Tibial nerve (tissue), 4 donors: ENCODE results near the gene JMJD7. TPM values are rescaled to one million over a fixed set of nuclear protein-coding genes. Genes with fewer than 3 reads are reported as not detected.
A peak's percentile ranks its signal among the peaks of the same experiment; 100 is the strongest.

Source experiments
- DNase-seq, 2 donors: peaks; one replicate each; pipeline ENCODE4 v3.0.0-alpha.2; 2019; ENCODE audit warnings: low spot score in 2 of 2
- H3K27ac ChIP-seq, 4 donors: fragments of 200-600 bp; sonication (generic) in 3 of 4; one replicate each; pipeline ENCODE4 v1.5.1; 2017 to 2019; ENCODE audit warnings: mild to moderate bottlenecking in 1 of 4
- H3K27me3 ChIP-seq, 2 donors: fragments of 200-600 bp; sonication (generic) in 1 of 2; one replicate each; pipeline versions ENCODE4 v1.5.1 to v1.6.0; 2017 to 2019
- H3K36me3 ChIP-seq, 3 donors: fragments of 200-600 bp; sonication (generic); one replicate each; pipeline ENCODE4 v1.5.1; 2018 to 2019
- H3K4me1 ChIP-seq, 4 donors: fragments of 200-600 bp; sonication (generic) in 3 of 4; one replicate each; pipeline ENCODE4 v1.5.1; 2017 to 2019
- H3K4me3 ChIP-seq, 4 donors: fragments of 200-600 bp; sonication (generic) in 3 of 4; one replicate each; pipeline ENCODE4 v1.5.1; 2017 to 2019; ENCODE audit warnings: mild to moderate bottlenecking in 1 of 4, moderate library complexity in 1 of 4
- H3K9me3 ChIP-seq, 4 donors: fragments of 200-600 bp; sonication (generic) in 3 of 4; one replicate each; pipeline ENCODE4 v1.5.1; 2017 to 2019
- EP300 ChIP-seq, 2 donors: sonication (generic); formaldehyde crosslinking; IDR thresholded peaks; one replicate each; pipeline ENCODE4 v1.6.1; 2017; ENCODE audit warnings: antibody characterized with exemption in 2 of 2, mild to moderate bottlenecking in 1 of 2
- POLR2A ChIP-seq, 2 donors: fragments of 450-650 bp; IDR thresholded peaks; one replicate each; pipeline ENCODE4 v1.6.1; 2017; ENCODE audit warnings: antibody characterized with exemption in 2 of 2, mild to moderate bottlenecking in 2 of 2, moderate library complexity in 2 of 2
- WGBS, 2 donors: methylation state at CpG; one replicate each; pipeline ENCODE4 v1.1.5; 2018; 5-methylcytosine and 5-hydroxymethylcytosine counted together
- total RNA-seq, 4 donors: library from RNA; depleted of rRNA; stranded (reverse); fragments of >200 nt; gene quantifications; one replicate each; pipeline ENCODE4 v1.1.0, GENCODE V29; 2016
- TF ChIP-seq, protein P1 (sequence below), 5 experiments: fragments of 200-600 bp in 3 of 5; fragments of 450-650 bp in 2 of 5; sonication (generic) in 3 of 5; IDR thresholded peaks; one replicate each; pipeline ENCODE4 v1.5.1; 2016 to 2019; ENCODE audit warnings: antibody characterized with exemption in 5 of 5, mild to moderate bottlenecking in 3 of 5, moderate library complexity in 2 of 5

JMJD7 gene
- total RNA-seq, 4 donors from 2014 or later, result 9.0 to 16.8 (median 12.0) TPM

GRCh38 chr15:41862515-41863116, 34.7 kb downstream of the JMJD7 start:
- Histone ChIP-seq H3K27ac (no peak overlapping the region), H3K36me3 (peaks cover 0 to 5% (median 0%) of the 10 kb centered on the region in 3 donors), H3K4me1 (peaks cover 0 to 12% (median 0%) of the 10 kb centered on the region in 4 donors), H3K27me3 (no peaks in the 10 kb centered on the region), H3K4me3 (no peak overlapping the region), H3K9me3 (no peaks in the 10 kb centered on the region)
- DNase-seq, result no peak
- TF ChIP-seq, protein P1, sequence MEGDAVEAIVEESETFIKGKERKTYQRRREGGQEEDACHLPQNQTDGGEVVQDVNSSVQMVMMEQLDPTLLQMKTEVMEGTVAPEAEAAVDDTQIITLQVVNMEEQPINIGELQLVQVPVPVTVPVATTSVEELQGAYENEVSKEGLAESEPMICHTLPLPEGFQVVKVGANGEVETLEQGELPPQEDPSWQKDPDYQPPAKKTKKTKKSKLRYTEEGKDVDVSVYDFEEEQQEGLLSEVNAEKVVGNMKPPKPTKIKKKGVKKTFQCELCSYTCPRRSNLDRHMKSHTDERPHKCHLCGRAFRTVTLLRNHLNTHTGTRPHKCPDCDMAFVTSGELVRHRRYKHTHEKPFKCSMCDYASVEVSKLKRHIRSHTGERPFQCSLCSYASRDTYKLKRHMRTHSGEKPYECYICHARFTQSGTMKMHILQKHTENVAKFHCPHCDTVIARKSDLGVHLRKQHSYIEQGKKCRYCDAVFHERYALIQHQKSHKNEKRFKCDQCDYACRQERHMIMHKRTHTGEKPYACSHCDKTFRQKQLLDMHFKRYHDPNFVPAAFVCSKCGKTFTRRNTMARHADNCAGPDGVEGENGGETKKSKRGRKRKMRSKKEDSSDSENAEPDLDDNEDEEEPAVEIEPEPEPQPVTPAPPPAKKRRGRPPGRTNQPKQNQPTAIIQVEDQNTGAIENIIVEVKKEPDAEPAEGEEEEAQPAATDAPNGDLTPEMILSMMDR (IDR thresholded peaks at IDR 0.05), result no peak
- TF ChIP-seq POLR2A (IDR thresholded peaks at IDR 0.05), result no peak
- TF ChIP-seq EP300 (IDR thresholded peaks at IDR 0.05), result no peak
- WGBS, 2 donors, result 76 to 77% methylated on average over 16 to 19 of the region's 19 CpGs

DNA sequence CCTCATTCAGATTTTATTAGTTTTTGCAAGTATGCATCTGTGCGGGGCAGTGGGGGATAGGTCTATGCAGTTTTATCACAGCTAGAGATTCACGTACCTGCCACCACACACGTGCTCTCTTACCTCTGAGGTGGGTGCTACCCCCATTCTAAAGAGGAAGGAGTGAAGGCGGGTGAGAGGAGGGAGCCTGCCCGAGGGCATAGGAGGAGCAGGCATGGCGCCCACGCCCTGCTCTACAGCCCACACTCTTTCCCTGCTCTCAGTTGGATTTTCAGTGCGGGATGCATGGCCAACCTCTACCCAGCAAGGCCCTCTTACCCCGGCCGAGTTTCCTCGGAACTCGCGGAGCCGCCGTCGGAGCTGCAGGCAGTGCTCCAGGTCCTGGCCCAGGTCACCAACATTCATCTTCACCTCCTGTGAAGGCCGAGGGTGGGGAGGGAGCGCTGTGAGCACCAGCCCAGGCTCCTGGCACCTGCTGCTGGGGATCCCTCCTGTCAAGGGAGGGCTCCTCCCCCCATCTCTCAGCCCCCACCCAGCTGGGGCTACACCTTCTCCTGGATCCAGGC, 37.7 kb downstream of the JMJD7 start:
- no peak for DNase-seq
- 85% methylated on average over 15 to 16 of the region's 18 CpGs for WGBS, 2 donors
- Histone ChIP-seq H3K4me1 (peaks cover 0 to 13% (median 0%) of the 10 kb centered on the region in 4 donors), H3K9me3 (no peaks in the 10 kb centered on the region), H3K36me3 (peaks cover 0 to 5% (median 0%) of the 10 kb centered on the region in 3 donors), H3K4me3 (no peak overlapping the region), H3K27me3 (no peaks in the 10 kb centered on the region), H3K27ac (peak overlapping the region in 1 of 4 donors; percentile 43)
- TF ChIP-seq EP300 (IDR thresholded peaks at IDR 0.05), result no peak
- TF ChIP-seq POLR2A (IDR thresholded peaks at IDR 0.05), result no peak
- TF ChIP-seq, protein P1 (IDR thresholded peaks at IDR 0.05), result no peak

GRCh38 chr15:41866263-41866703, 38.4 kb downstream of the JMJD7 start:
- WGBS, 2 donors, result 60 to 100% methylated on average over 1 to 8 of the region's 8 CpGs
- Histone ChIP-seq H3K4me3 (no peak overlapping the region), H3K36me3 (peaks cover 0 to 5% (median 0%) of the 10 kb centered on the region in 3 donors), H3K27ac (peak overlapping the region in 1 of 4 donors; percentile 43), H3K4me1 (peaks cover 0 to 17% (median 0%) of the 10 kb centered on the region in 4 donors), H3K27me3 (no peaks in the 10 kb centered on the region), H3K9me3 (no peaks in the 10 kb centered on the region)
- TF ChIP-seq EP300 (IDR thresholded peaks at IDR 0.05) (no peak), POLR2A (IDR thresholded peaks at IDR 0.05) (no peak)
- TF ChIP-seq, protein P1 (IDR thresholded peaks at IDR 0.05), result no peak
- DNase-seq, result no peak

DNA sequence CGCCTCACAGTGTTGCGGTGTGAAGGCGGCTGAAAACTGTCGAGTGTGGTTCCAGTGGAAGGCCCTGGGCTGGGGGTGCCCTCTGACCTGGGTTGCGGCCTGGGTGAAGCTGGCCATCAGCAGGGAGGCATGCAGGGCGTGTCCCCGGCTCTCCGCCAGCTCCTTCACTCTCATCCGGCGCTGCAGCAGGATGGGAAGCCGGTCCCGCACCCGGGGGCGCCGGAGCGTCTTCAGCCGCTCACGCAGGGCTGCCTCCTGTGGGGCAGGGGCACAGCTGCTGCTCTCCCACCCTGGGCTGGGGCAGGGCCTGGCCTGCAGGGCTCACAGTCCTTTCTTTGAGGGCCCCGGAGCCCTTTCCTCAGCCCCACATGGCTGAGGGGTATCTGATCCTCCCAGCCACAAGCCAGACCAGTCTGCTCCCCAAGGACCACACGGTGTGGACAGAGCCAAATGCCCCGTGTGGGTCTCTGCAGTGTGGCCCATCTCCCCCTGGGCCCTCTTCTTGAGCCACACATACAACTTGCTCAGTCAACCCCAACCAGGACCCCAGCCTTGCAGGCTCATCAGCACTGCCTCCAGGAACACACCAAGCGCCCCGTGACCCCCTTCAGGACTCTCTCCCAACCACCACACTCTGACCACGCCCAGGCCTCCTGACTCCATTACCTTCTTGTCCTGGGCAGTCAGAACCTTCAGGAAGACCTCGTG, 39.1 kb downstream of the JMJD7 start:
- TF ChIP-seq EP300 (IDR thresholded peaks at IDR 0.05) (no peak), POLR2A (IDR thresholded peaks at IDR 0.05) (no peak)
- TF ChIP-seq, protein P1 (IDR thresholded peaks at IDR 0.05), result no peak
- 75 to 76% methylated on average over 22 to 23 of the region's 25 CpGs for WGBS, 2 donors
- no peak for DNase-seq
- Histone ChIP-seq H3K27me3 (no peaks in the 10 kb centered on the region), H3K4me3 (no peak overlapping the region), H3K4me1 (peaks cover 0 to 17% (median 0%) of the 10 kb centered on the region in 4 donors), H3K27ac (peak overlapping the region in 1 of 4 donors; percentile 43), H3K9me3 (no peaks in the 10 kb centered on the region), H3K36me3 (no peaks in the 10 kb centered on the region)

GRCh38 chr15:41868321-41868720, 40.4 kb downstream of the JMJD7 start:
- WGBS, 2 donors, result 90 to 98% methylated on average over 2 to 15 of the region's 15 CpGs
- DNase-seq, result no peak
- no peaks in the 10 kb centered on the region for H3K36me3 ChIP-seq
- no peak overlapping the region for H3K27ac ChIP-seq
- H3K9me3 ChIP-seq, result no peaks in the 10 kb centered on the region
- H3K4me1 ChIP-seq, result peaks cover 0 to 17% (median 0%) of the 10 kb centered on the region in 4 donors
- H3K27me3 ChIP-seq, result no peaks in the 10 kb centered on the region
- no peak overlapping the region for H3K4me3 ChIP-seq
- TF ChIP-seq, protein P1 (IDR thresholded peaks at IDR 0.05), result no peak
- no peak for TF ChIP-seq EP300 (IDR thresholded peaks at IDR 0.05)
- TF ChIP-seq POLR2A (IDR thresholded peaks at IDR 0.05), result no peak
